Measurements from ENCODE around the gene RAD23A. TPM values are rescaled to one million over a fixed set of nuclear protein-coding genes. Genes with fewer than 3 reads are reported as not detected.
"Not testable (repeated sequence)": the region's sequence is repeated elsewhere in the genome, so short reads cannot be mapped to it uniquely, and the experiment has no call there.

RAD23A gene
- total and polyA plus RNA-seq, 2 experiments from 2014 or later, result 107 to 177 TPM

- Histone ChIP-seq H3K9ac (no peak overlapping the region), H3K9me3 (ENCODE audit: low read depth) (no peaks in the 10 kb centered on the region), H2AFZ (no peak overlapping the region), H3K79me2 (ENCODE audit: insufficient read depth) (no peaks in the 10 kb centered on the region), H3K4me2 (ENCODE audit: unreplicated experiment) (no peak overlapping the region), H3K27me3 (replicated peaks; ENCODE audit: insufficient read depth) (no peaks in the 10 kb centered on the region), H3K27ac (no peak overlapping the region), H3F3A (ENCODE audit: insufficient read depth) (peaks cover 9% of the 10 kb centered on the region; the same call in 1 of the 2 replicates), H3K4me1 (ENCODE audit: insufficient read depth) (peaks cover 14% of the 10 kb centered on the region), H4K20me1 (ENCODE audit: insufficient read depth) (no peaks in the 10 kb centered on the region), H3K36me3 (ENCODE audit: low read depth) (no peaks in the 10 kb centered on the region), H3K9me2 (ENCODE audit: insufficient read depth) (no peaks in the 10 kb centered on the region), H3K4me3 (no peak overlapping the region)
- in situ Hi-C loops (cut with MboI), result loop anchor here (10.0 to 25.0 kb wide), 2 partner anchors 295 to 617 kb away; no protein-coding TSS in a partner anchor
- DNase-seq, result no peak
- no peak for TF ChIP-seq EZH2phosphoT487 (IDR thresholded peaks at IDR 0.05; ENCODE audit: insufficient read depth, low read depth)
- no peak for TF ChIP-seq EZH2 (IDR thresholded peaks at IDR 0.05; ENCODE audit: insufficient read depth, poor library complexity, severe bottlenecking)
- 96 to 99% methylated on average over 7 of the region's 7 CpGs for WGBS, 2 experiments (ENCODE audit: low coverage in 1 of 2, low lambda C conversion rate in 2 of 2, missing lambda C conversion rate in 2 of 2)
Measured at GRCh38 chr19:12970070-12970820, 24.6 kb downstream of the RAD23A start.

DNA sequence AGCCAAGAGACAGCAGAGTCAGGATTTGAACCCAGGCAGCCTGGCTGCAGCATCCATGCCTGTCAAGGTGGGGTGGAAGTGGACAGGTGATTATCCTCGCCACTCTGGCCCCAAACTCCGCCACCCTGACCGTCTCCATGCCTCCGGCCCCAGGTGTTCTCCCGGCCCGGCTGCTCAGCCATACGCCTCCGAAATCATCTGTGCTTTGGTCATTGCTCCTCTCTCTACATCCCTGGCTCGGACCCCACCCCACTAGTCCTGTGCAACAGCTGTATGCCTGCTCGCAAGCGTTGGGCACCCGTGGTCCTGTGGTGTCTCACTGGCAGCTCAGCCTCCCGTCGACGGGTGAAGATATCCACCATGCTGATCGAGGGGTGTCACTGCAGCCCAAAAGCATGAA is 27.6 kb downstream of the RAD23A start:
- no peak overlapping the region for H3K4me2 ChIP-seq (ENCODE audit: unreplicated experiment)
- no peak overlapping the region for H2AFZ ChIP-seq
- no peaks in the 10 kb centered on the region for H3F3A ChIP-seq (ENCODE audit: insufficient read depth)
- no peaks in the 10 kb centered on the region for H3K27me3 ChIP-seq (replicated peaks; ENCODE audit: insufficient read depth)
- H3K9ac ChIP-seq, result no peak overlapping the region
- no peaks in the 10 kb centered on the region for H3K79me2 ChIP-seq (ENCODE audit: insufficient read depth)
- 48 to 51% methylated on average over 16 of the region's 16 CpGs for WGBS, 2 experiments (ENCODE audit: low coverage in 1 of 2, low lambda C conversion rate in 2 of 2, missing lambda C conversion rate in 2 of 2)
- TF ChIP-seq EZH2phosphoT487 (IDR thresholded peaks at IDR 0.05; ENCODE audit: insufficient read depth, low read depth) (no peak), EZH2 (IDR thresholded peaks at IDR 0.05; ENCODE audit: insufficient read depth, poor library complexity, severe bottlenecking) (no peak)
- H3K4me1 ChIP-seq (ENCODE audit: insufficient read depth), result peaks cover 7% of the 10 kb centered on the region
- no peak overlapping the region for H3K27ac ChIP-seq
- in situ Hi-C loops (cut with MboI), result loop anchor here (10.0 to 25.0 kb wide), 2 partner anchors 292 to 614 kb away; no protein-coding TSS in a partner anchor
- H4K20me1 ChIP-seq (ENCODE audit: insufficient read depth), result no peaks in the 10 kb centered on the region
- H3K4me3 ChIP-seq, result no peak overlapping the region
- no peak for DNase-seq
- no peaks in the 10 kb centered on the region for H3K9me2 ChIP-seq (ENCODE audit: insufficient read depth)
- no peaks in the 10 kb centered on the region for H3K9me3 ChIP-seq (ENCODE audit: low read depth)
- H3K36me3 ChIP-seq (ENCODE audit: low read depth), result no peaks in the 10 kb centered on the region

GRCh38 chr19:12974301-12975220 is 28.9 kb downstream of the RAD23A start:
- Histone ChIP-seq H3K9me3 (ENCODE audit: low read depth) (no peaks in the 10 kb centered on the region), H4K20me1 (ENCODE audit: insufficient read depth) (no peaks in the 10 kb centered on the region), H3K9me2 (ENCODE audit: insufficient read depth) (no peaks in the 10 kb centered on the region), H3K4me3 (no peak overlapping the region), H3K4me1 (ENCODE audit: insufficient read depth) (peaks cover 3% of the 10 kb centered on the region), H2AFZ (no peak overlapping the region), H3K27me3 (replicated peaks; ENCODE audit: insufficient read depth) (no peaks in the 10 kb centered on the region), H3K79me2 (ENCODE audit: insufficient read depth) (no peaks in the 10 kb centered on the region), H3K9ac (no peak overlapping the region), H3F3A (ENCODE audit: insufficient read depth) (no peaks in the 10 kb centered on the region), H3K36me3 (ENCODE audit: low read depth) (no peaks in the 10 kb centered on the region), H3K27ac (no peak overlapping the region), H3K4me2 (ENCODE audit: unreplicated experiment) (no peak overlapping the region)
- in situ Hi-C loops (cut with MboI), result loop anchor here (10.0 to 25.0 kb wide), 2 partner anchors 290 to 613 kb away; no protein-coding TSS in a partner anchor
- TF ChIP-seq EZH2 (IDR thresholded peaks at IDR 0.05; ENCODE audit: insufficient read depth, poor library complexity, severe bottlenecking), result no peak
- no peak for TF ChIP-seq EZH2phosphoT487 (IDR thresholded peaks at IDR 0.05; ENCODE audit: insufficient read depth, low read depth)
- DNase-seq, result peak; percentile 51
- 58 to 66% methylated on average over 18 to 19 of the region's 19 CpGs for WGBS, 2 experiments (ENCODE audit: low coverage in 1 of 2, low lambda C conversion rate in 2 of 2, missing lambda C conversion rate in 2 of 2)

DNA sequence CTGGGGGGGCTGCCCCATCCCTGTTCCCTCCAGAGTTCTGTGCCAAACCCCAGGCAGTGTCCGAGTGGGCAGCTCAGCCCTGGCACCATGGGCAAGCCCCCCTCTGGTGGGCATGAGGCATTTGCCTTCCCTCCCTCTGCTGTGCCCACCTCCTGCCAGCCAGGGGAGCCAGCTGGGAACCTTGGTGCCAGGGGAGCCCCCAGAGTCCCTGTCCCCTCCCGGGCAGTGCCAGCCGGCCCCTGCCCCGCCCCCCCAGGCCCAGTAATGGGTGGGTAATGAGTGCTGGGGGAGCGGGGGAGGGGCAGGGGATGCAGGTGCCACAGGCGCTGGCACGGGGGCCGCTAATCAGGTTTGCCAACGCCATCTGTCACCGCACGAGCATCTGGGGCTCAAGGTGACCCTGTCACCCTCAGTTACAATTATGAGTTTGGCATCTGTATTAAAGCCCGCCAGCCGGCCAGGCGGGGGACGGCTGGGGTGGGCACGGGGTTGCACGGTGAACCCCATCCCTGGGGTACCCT is 29.6 kb downstream of the RAD23A start:
- no peaks in the 10 kb centered on the region for H4K20me1 ChIP-seq (ENCODE audit: insufficient read depth)
- WGBS, 2 experiments (ENCODE audit: low coverage in 1 of 2, low lambda C conversion rate in 2 of 2, missing lambda C conversion rate in 2 of 2), result 77 to 91% methylated on average over 7 to 17 of the region's 17 CpGs
- H3K27me3 ChIP-seq (replicated peaks; ENCODE audit: insufficient read depth), result no peaks in the 10 kb centered on the region
- no peaks in the 10 kb centered on the region for H3K9me2 ChIP-seq (ENCODE audit: insufficient read depth)
- H3K36me3 ChIP-seq (ENCODE audit: low read depth), result no peaks in the 10 kb centered on the region
- no peak overlapping the region for H3K9ac ChIP-seq
- H3F3A ChIP-seq (ENCODE audit: insufficient read depth), result no peaks in the 10 kb centered on the region
- no peak for TF ChIP-seq EZH2 (IDR thresholded peaks at IDR 0.05; ENCODE audit: insufficient read depth, poor library complexity, severe bottlenecking)
- no peak for TF ChIP-seq EZH2phosphoT487 (IDR thresholded peaks at IDR 0.05; ENCODE audit: insufficient read depth, low read depth)
- H3K79me2 ChIP-seq (ENCODE audit: insufficient read depth), result no peaks in the 10 kb centered on the region
- no peak overlapping the region for H3K27ac ChIP-seq
- in situ Hi-C loops (cut with MboI), result loop anchor here (10.0 kb wide), 1 partner anchor 290 kb away; no protein-coding TSS in a partner anchor
- H3K4me3 ChIP-seq, result no peak overlapping the region
- no peaks in the 10 kb centered on the region for H3K9me3 ChIP-seq (ENCODE audit: low read depth)
- H3K4me1 ChIP-seq (ENCODE audit: insufficient read depth), result no peaks in the 10 kb centered on the region
- no peak overlapping the region for H2AFZ ChIP-seq
- no peak overlapping the region for H3K4me2 ChIP-seq (ENCODE audit: unreplicated experiment)
- DNase-seq, result no peak

DNA sequence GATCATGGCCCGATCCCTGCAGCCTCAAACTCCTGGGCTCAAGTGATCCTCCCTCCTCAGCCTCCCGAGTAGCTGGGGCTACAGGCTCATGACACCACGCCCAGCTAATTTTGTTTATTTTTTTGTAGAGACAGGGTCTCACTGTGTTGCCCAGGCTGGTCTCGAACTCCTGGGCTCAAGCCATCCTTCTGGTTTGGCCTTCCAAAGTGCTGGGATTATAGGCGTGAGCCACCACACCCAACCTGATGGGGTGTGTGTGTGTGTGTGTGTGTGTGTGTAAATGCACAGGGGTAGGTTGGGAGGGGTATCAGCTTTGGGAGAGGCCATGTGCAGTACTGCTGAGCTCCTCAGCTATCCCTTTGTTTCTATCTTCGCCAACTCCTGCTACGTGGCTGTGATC is 30.4 kb downstream of the RAD23A start:
- not testable (repeated sequence) for H3K27me3 ChIP-seq (replicated peaks; ENCODE audit: insufficient read depth); H3K4me2 ChIP-seq (ENCODE audit: unreplicated experiment); H3K4me3 ChIP-seq; H3K9me2 ChIP-seq (ENCODE audit: insufficient read depth); H3K9ac ChIP-seq; DNase-seq; H3K27ac ChIP-seq; H3K36me3 ChIP-seq (ENCODE audit: low read depth); H3K79me2 ChIP-seq (ENCODE audit: insufficient read depth); H4K20me1 ChIP-seq (ENCODE audit: insufficient read depth); H3F3A ChIP-seq (ENCODE audit: insufficient read depth); H3K9me3 ChIP-seq (ENCODE audit: low read depth); H3K4me1 ChIP-seq (ENCODE audit: insufficient read depth); H2AFZ ChIP-seq
- 55 to 62% methylated on average over 7 of the region's 7 CpGs for WGBS, 2 experiments (ENCODE audit: low coverage in 1 of 2, low lambda C conversion rate in 2 of 2, missing lambda C conversion rate in 2 of 2)
- in situ Hi-C loops (cut with MboI), result loop anchor here (10.0 kb wide), 1 partner anchor 289 kb away; no protein-coding TSS in a partner anchor

All from GM23248 (cell line).